HG02970 (cell line): Measurements from ENCODE around the gene C3orf20.
"Not testable (repeated sequence)": the region's sequence is repeated elsewhere in the genome, so short reads cannot be mapped to it uniquely, and the experiment has no call there.

Experiments
- ATAC-seq: cut with Tn5 transposase; IDR thresholded peaks from one replicate; pipeline ENCODE4 v1.9.1; 2021; ENCODE audit warnings: mild to moderate bottlenecking, moderate library complexity, moderate number of reproducible peaks; ENCODE audit not compliant: unreplicated experiment, low FRiP score

C3orf20 gene

GRCh38 chr3:14647976-14648955 lies 26.7 kb upstream of the C3orf20 start:
- no peak for ATAC-seq

GRCh38 chr3:14649466-14649865 lies 25.5 kb upstream of the C3orf20 start:
- ATAC-seq, result no peak

- ATAC-seq, result no peak
Measured at GRCh38 chr3:14650193-14650592, 24.7 kb upstream of the C3orf20 start.

- peak; percentile 99 for ATAC-seq
Measured at GRCh38 chr3:14651440-14652251, 23.3 kb upstream of the C3orf20 start, which contains the start of gene CCDC174. Gene CCDC174, plus strand, starts transcription at chr3:14651762. Its CDS starts 75 bp downstream, at chr3:14651837.

GRCh38 chr3:14652360-14652907 lies 22.5 kb upstream of the C3orf20 start:
- not testable (repeated sequence) for ATAC-seq

GRCh38 chr3:14657579-14657978 lies 17.4 kb upstream of the C3orf20 start:
- no peak for ATAC-seq

- no peak for ATAC-seq
Measured at GRCh38 chr3:14658978-14659377, 16.0 kb upstream of the C3orf20 start.

- no peak for ATAC-seq
Measured at GRCh38 chr3:14660942-14661341, 14.0 kb upstream of the C3orf20 start.

- ATAC-seq, result no peak
Measured at GRCh38 chr3:14663396-14664135, 11.4 kb upstream of the C3orf20 start.

- ATAC-seq, result no peak
Measured at GRCh38 chr3:14664170-14664569, 10.8 kb upstream of the C3orf20 start.

- ATAC-seq, result no peak
Measured at GRCh38 chr3:14672588-14672987, 2.4 kb upstream of the C3orf20 start.

GRCh38 chr3:14676881-14677280 lies 1.9 kb downstream of the C3orf20 start:
- no peak for ATAC-seq

- ATAC-seq, result no peak
Measured at GRCh38 chr3:14678015-14678503, 3.1 kb downstream of the C3orf20 start.

GRCh38 chr3:14680115-14680514 lies 5.2 kb downstream of the C3orf20 start:
- ATAC-seq, result no peak

GRCh38 chr3:14680716-14681115 lies 5.8 kb downstream of the C3orf20 start:
- ATAC-seq, result no peak

GRCh38 chr3:14684447-14684846 lies 9.5 kb downstream of the C3orf20 start:
- no peak for ATAC-seq

GRCh38 chr3:14685179-14685578 lies 10.2 kb downstream of the C3orf20 start:
- no peak for ATAC-seq

- ATAC-seq, result no peak
Measured at GRCh38 chr3:14687360-14687759, 12.4 kb downstream of the C3orf20 start.

- ATAC-seq, result no peak
Measured at GRCh38 chr3:14688525-14688924, 13.6 kb downstream of the C3orf20 start.
